Keratinocyte (primary cell): ENCODE data around the gene SAMD14. TPM values are rescaled to one million over a fixed set of nuclear protein-coding genes. Genes with fewer than 3 reads are reported as not detected.

Experiments used
- DNase-seq: peaks from one replicate; pipeline ENCODE4 v3.0.0-alpha.2; 2011; ENCODE audit warnings: low read depth, missing footprints, low spot score
- FAIRE-seq: peaks from 2 replicates; lab custom pipeline; 2011; peaks lifted over from hg19 to GRCh38; lab: Jason Lieb, UNC
- H2AFZ ChIP-seq: 2 replicates; pipeline ENCODE4 v1.6.0; 2012; ENCODE audit warnings: low read length, control low read depth, inconsistent platforms; ENCODE audit not compliant: control insufficient read depth
- H3K27ac ChIP-seq: 2 replicates; pipeline ENCODE4 v1.5.1; 2011; ENCODE audit warnings: low read length; ENCODE audit not compliant: control insufficient read depth, insufficient read depth
- H3K27me3 ChIP-seq: 3 replicates; pipeline ENCODE4 v1.6.0; 2011; ENCODE audit warnings: low read length; ENCODE audit not compliant: control insufficient read depth, insufficient read depth; ENCODE audit errors: extremely low read depth
- H3K36me3 ChIP-seq, 2 experiments: 2 replicates in 1 of 2; 3 replicates in 1 of 2; pipeline ENCODE4 v1.5.1; 2011; ENCODE audit warnings: low read length in 2 of 2, mild to moderate bottlenecking in 1 of 2; ENCODE audit not compliant: control insufficient read depth in 2 of 2, insufficient read depth in 2 of 2; ENCODE audit errors: extremely low read depth in 1 of 2
- H3K4me1 ChIP-seq: 3 replicates; pipeline ENCODE4 v1.5.1; 2011; ENCODE audit warnings: low read length; ENCODE audit not compliant: control insufficient read depth, insufficient read depth; ENCODE audit errors: extremely low read depth
- H3K4me2 ChIP-seq: 3 replicates; pipeline ENCODE4 v1.6.0; 2011; ENCODE audit warnings: low read depth, low read length; ENCODE audit not compliant: control insufficient read depth, insufficient read depth; ENCODE audit errors: extremely low read depth
- H3K4me3 ChIP-seq, 3 experiments: fragments of 200-600 bp in 1 of 3; sonication (generic) in 1 of 3; 2 replicates in 2 of 3; 3 replicates in 1 of 3; pipeline ENCODE4 v1.5.1; 2011 to 2016; ENCODE audit warnings: low read length in 3 of 3, mild to moderate bottlenecking in 3 of 3, control low read depth in 2 of 3, inconsistent platforms in 1 of 3, low read depth in 1 of 3, mixed read lengths in 1 of 3, mixed run types in 1 of 3, moderate library complexity in 1 of 3; ENCODE audit not compliant: control insufficient read depth in 2 of 3, insufficient read depth in 2 of 3; ENCODE audit errors: extremely low read depth in 1 of 3
- H3K79me2 ChIP-seq: 2 replicates; pipeline ENCODE4 v1.6.0; 2012; ENCODE audit warnings: low read length; ENCODE audit not compliant: control insufficient read depth, insufficient read depth
- H3K9ac ChIP-seq: 3 replicates; pipeline ENCODE4 v1.6.0; 2011; ENCODE audit warnings: low read length; ENCODE audit not compliant: control insufficient read depth, insufficient read depth; ENCODE audit errors: extremely low read depth
- H3K9me1 ChIP-seq: 3 replicates; pipeline ENCODE4 v1.6.0; 2011; ENCODE audit warnings: low read length; ENCODE audit not compliant: control insufficient read depth, insufficient read depth; ENCODE audit errors: extremely low read depth
- H3K9me3 ChIP-seq: 2 replicates; pipeline ENCODE4 v1.5.1; 2012; ENCODE audit warnings: low read depth, low read length; ENCODE audit not compliant: control insufficient read depth
- H4K20me1 ChIP-seq: 3 replicates; pipeline ENCODE4 v1.6.0; 2011; ENCODE audit warnings: low read length; ENCODE audit not compliant: control insufficient read depth, insufficient read depth; ENCODE audit errors: extremely low read depth
- EZH2 ChIP-seq: IDR thresholded peaks from one replicate; pipeline ENCODE4 v1.6.1; 2012; ENCODE audit warnings: inconsistent platforms, mild to moderate bottlenecking, low read length, moderate library complexity
- dilution Hi-C: fragments of 300-500 bp; cut with MboI; formaldehyde crosslinking; loops from one replicate; pipeline ENCODE4 v1.7.0; 2020; ENCODE audit warnings: low sequenced_read_pairs; ENCODE audit not compliant: extremely low pct_ligation_motif_present
- polyA plus RNA-seq, 5 experiments: library from polyadenylated mRNA; depleted of rRNA in 3 of 5; stranded (reverse) in 3 of 5; stranded (forward) in 1 of 5; unstranded in 1 of 5; fragments of >200 nt; gene quantifications; 1 replicate in 1 of 5; 2 replicates in 3 of 5; 3 replicates in 1 of 5; pipeline versions ENCODE4 v1.2.1 to v1.2.3, GENCODE V29; 2011 to 2012; ENCODE audit warnings: missing spikeins in 2 of 5, low read depth in 1 of 5, low replicate concordance in 1 of 5
- TF ChIP-seq, protein P1 (sequence below), 3 experiments: IDR thresholded peaks in 1 of 3; conservative IDR thresholded peaks in 1 of 3; optimal IDR thresholded peaks in 1 of 3; 2 replicates in 2 of 3; 3 replicates in 1 of 3; pipeline versions ENCODE3 to v1.5.1; 2011; ENCODE audit warnings: low read length in 3 of 3, mild to moderate bottlenecking in 3 of 3, moderate library complexity in 2 of 3, control low read depth in 1 of 3, inconsistent platforms in 1 of 3; ENCODE audit not compliant: insufficient read depth in 2 of 3; ENCODE audit errors: extremely low read depth in 1 of 3

Gene SAMD14
- polyA plus RNA-seq, 1 donor (not counting 4 experiments of a cell fraction or from before 2014, with no cell fraction given), result not detected

DNA sequence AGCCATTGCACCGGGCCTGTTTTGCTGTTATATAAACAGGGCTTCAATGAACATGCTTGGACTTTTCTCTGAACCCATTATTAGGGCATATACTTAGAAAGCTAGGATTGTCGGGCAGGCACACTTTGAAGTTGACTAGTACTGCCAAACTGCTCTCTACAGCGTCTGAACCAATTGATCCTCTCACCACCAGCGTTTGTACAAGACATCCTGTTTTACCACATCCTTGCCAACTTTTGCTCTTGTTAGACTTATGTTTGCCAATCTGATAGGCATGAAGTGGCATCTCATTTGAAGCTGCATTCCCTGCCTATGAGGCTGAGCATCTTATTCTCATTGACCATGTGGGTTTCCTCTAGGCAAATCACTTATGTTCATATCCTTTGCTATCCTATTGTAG, 27.9 kb upstream of the SAMD14 start:
- TF ChIP-seq, protein P1, sequence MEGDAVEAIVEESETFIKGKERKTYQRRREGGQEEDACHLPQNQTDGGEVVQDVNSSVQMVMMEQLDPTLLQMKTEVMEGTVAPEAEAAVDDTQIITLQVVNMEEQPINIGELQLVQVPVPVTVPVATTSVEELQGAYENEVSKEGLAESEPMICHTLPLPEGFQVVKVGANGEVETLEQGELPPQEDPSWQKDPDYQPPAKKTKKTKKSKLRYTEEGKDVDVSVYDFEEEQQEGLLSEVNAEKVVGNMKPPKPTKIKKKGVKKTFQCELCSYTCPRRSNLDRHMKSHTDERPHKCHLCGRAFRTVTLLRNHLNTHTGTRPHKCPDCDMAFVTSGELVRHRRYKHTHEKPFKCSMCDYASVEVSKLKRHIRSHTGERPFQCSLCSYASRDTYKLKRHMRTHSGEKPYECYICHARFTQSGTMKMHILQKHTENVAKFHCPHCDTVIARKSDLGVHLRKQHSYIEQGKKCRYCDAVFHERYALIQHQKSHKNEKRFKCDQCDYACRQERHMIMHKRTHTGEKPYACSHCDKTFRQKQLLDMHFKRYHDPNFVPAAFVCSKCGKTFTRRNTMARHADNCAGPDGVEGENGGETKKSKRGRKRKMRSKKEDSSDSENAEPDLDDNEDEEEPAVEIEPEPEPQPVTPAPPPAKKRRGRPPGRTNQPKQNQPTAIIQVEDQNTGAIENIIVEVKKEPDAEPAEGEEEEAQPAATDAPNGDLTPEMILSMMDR (optimal IDR thresholded peaks at IDR 0.05 in 1 of 3, IDR thresholded peaks at IDR 0.05 in 1 of 3, conservative IDR thresholded peaks at IDR 0.05 in 1 of 3; ENCODE audit: extremely low read depth in 1 of 3, insufficient read depth in 2 of 3, low read length in 3 of 3), result no peak
- no peak for TF ChIP-seq EZH2
- Histone ChIP-seq H3K36me3 (no peaks in the 10 kb centered on the region), H3K27ac (no peak overlapping the region), H3K79me2 (no peaks in the 10 kb centered on the region), H3K4me1 (peaks cover 25% of the 10 kb centered on the region), H3K9ac (no peak overlapping the region), H4K20me1 (no peaks in the 10 kb centered on the region), H3K9me1 (no peaks in the 10 kb centered on the region), H3K4me2 (no peak overlapping the region), H2AFZ (no peak overlapping the region), H3K4me3 (no peak overlapping the region), H3K9me3 (no peaks in the 10 kb centered on the region), H3K27me3 (no peaks in the 10 kb centered on the region)
- DNase-seq, result no peak
- dilution Hi-C loops, result no loop called here
- FAIRE-seq, result no peak

DNA sequence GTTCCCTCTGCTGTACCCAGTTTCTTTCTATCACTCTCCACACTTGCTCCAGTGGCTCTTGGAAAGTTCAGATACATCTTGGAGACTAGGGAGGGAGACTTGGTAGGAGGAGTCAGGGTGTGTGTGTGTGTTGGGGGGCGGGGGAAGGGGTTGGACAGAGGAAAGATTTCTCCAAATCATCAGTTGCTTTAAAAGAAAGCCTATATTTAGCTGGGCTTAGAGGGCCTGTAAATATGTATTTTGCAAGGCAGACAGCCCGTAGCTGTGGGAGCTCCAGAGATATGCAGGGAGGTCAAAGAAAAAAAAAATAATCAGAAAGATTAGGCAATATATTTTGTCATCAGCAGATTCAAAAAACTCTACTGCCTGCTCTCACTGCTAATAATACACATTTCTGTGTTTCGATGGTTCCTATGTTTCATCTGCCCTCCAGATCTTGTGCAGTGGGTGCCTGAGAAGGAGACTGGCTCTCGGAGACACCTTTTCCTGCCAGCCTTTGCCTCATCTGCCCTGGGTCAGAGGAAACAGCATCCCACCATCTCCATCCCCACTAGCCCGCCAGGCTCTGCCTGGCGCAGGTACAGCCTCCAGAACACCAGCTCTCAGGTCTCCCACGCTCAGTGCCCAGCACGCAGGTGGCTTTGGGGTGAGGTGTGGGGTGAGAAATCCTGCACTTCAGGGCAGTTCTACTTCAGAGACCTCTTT, 25.3 kb upstream of the SAMD14 start:
- FAIRE-seq, result no peak
- dilution Hi-C loops, result no loop called here
- H3K79me2 ChIP-seq, result peaks cover 2% of the 10 kb centered on the region
- DNase-seq, result no peak
- no peak overlapping the region for H3K27ac ChIP-seq
- TF ChIP-seq, protein P1 (optimal IDR thresholded peaks at IDR 0.05 in 1 of 3, IDR thresholded peaks at IDR 0.05 in 1 of 3, conservative IDR thresholded peaks at IDR 0.05 in 1 of 3; ENCODE audit: extremely low read depth in 1 of 3, insufficient read depth in 2 of 3, low read length in 3 of 3), result no peak
- H3K4me2 ChIP-seq, result no peak overlapping the region
- no peaks in the 10 kb centered on the region for H3K36me3 ChIP-seq
- no peaks in the 10 kb centered on the region for H4K20me1 ChIP-seq
- H3K4me3 ChIP-seq, result no peak overlapping the region
- no peak overlapping the region for H2AFZ ChIP-seq
- peaks cover 30% of the 10 kb centered on the region for H3K4me1 ChIP-seq
- H3K9me3 ChIP-seq, result no peaks in the 10 kb centered on the region
- no peak overlapping the region for H3K9ac ChIP-seq
- no peaks in the 10 kb centered on the region for H3K9me1 ChIP-seq
- no peaks in the 10 kb centered on the region for H3K27me3 ChIP-seq
